GM12878 (cell line): ENCODE data around the gene LEKR1. TPM values are rescaled to one million over a fixed set of nuclear protein-coding genes. Genes with fewer than 3 reads are reported as not detected.

Source experiments
- ATAC-seq: fragments of 200-7000 bp; cut with Tn5 transposase; 3 replicates; pipeline ENCODE4 v1.9.1; 2020; ENCODE audit warnings: mild to moderate bottlenecking, moderate library complexity
- BruUV-seq: library from RNA; stranded (reverse); fragments of 400-500 nt; replicated peaks from 2 replicates; lab custom pipeline; 2021; lab: Mats Ljungman, UMichigan
- CTCF ChIA-PET: fragments of 300-600 bp; sonication (Branson Sonifier 250); formaldehyde crosslinking; extraction: SDS; loops from one replicate; lab custom pipeline; 2021; ENCODE audit warnings: inconsistent platforms; lab: Yijun Ruan, JAX
- POLR2A ChIA-PET: fragments of 350-600 bp; formaldehyde crosslinking; extraction: SDS; loops from one replicate; lab custom pipeline; 2021; ENCODE audit warnings: inconsistent platforms; lab: Charles Lee
- RAD21 ChIA-PET: fragments of 300-600 bp; sonication (Branson Sonifier 250); formaldehyde crosslinking; loops from one replicate; lab custom pipeline; 2023; ENCODE audit warnings: antibody characterized with exemption; ENCODE audit not compliant: unreplicated experiment; lab: Charles Lee
- SMC1A ChIA-PET: fragments of 300-600 bp; sonication (Branson Sonifier 250); formaldehyde crosslinking; loops from one replicate; lab custom pipeline; 2023; ENCODE audit not compliant: unreplicated experiment, uncharacterized antibody; lab: Charles Lee
- DNase-seq: peaks from one replicate; pipeline ENCODE4 v3.0.0-alpha.2; 2011; ENCODE audit warnings: low read depth, low spot score
- FAIRE-seq: peaks from 3 replicates; lab custom pipeline; 2011; peaks lifted over from hg19 to GRCh38; lab: Jason Lieb, UNC
- H2AFZ ChIP-seq: 2 replicates; pipeline ENCODE4 v1.6.0; 2011; ENCODE audit warnings: low read depth, low read length, control low read depth; ENCODE audit not compliant: control insufficient read depth
- H3K27ac ChIP-seq: 2 replicates; pipeline ENCODE4 v1.5.1; 2011; ENCODE audit warnings: control low read depth; ENCODE audit not compliant: control insufficient read depth, insufficient read depth
- H3K27me3 ChIP-seq, 2 experiments: replicated peaks in 1 of 2; 2 replicates each; pipeline versions ENCODE4 v1.6.0 to v1.6.1; 2011; ENCODE audit warnings: low read length in 1 of 2; ENCODE audit not compliant: control insufficient read depth in 2 of 2, insufficient read depth in 2 of 2
- H3K36me3 ChIP-seq, 2 experiments: 2 replicates each; pipeline ENCODE4 v1.5.1; 2011; ENCODE audit warnings: low read length in 1 of 2; ENCODE audit not compliant: control insufficient read depth in 2 of 2, insufficient read depth in 2 of 2
- H3K4me1 ChIP-seq: 2 replicates; pipeline ENCODE4 v1.6.1; 2011; ENCODE audit warnings: mild to moderate bottlenecking, low read length, moderate library complexity, mixed read lengths; ENCODE audit not compliant: control insufficient read depth, insufficient read depth
- H3K4me2 ChIP-seq: 2 replicates; pipeline ENCODE4 v1.6.0; 2011; ENCODE audit warnings: control low read depth; ENCODE audit not compliant: control insufficient read depth, insufficient read depth
- H3K4me3 ChIP-seq: fragments of 200-600 bp; sonication (generic); 2 replicates; pipeline ENCODE4 v1.5.1; 2016
- H3K79me2 ChIP-seq: 2 replicates; pipeline ENCODE4 v1.6.0; 2011; ENCODE audit warnings: low read length; ENCODE audit not compliant: control insufficient read depth, insufficient read depth
- H3K9ac ChIP-seq: 2 replicates; pipeline ENCODE4 v1.8.0; 2011; ENCODE audit warnings: low read length, control low read depth, mixed read lengths; ENCODE audit not compliant: control insufficient read depth, insufficient read depth
- H3K9me3 ChIP-seq: replicated peaks from 3 replicates; pipeline ENCODE4 v1.5.1; 2011; ENCODE audit warnings: mild to moderate bottlenecking, low read length; ENCODE audit not compliant: control insufficient read depth, insufficient read depth
- H4K20me1 ChIP-seq: 2 replicates; pipeline ENCODE4 v1.6.0; 2011; ENCODE audit not compliant: control insufficient read depth, insufficient read depth
- BHLHE40 ChIP-seq, 2 experiments: fragments of 450-650 bp in 1 of 2; IDR thresholded peaks; 2 replicates each; pipeline ENCODE4 v1.6.1; 2011 to 2017; ENCODE audit warnings: low read depth in 2 of 2, borderline replicate concordance in 1 of 2, improper control_type of control experiment in 1 of 2, low read length in 1 of 2, mild to moderate bottlenecking in 1 of 2
- BMI1 ChIP-seq: fragments of 450-650 bp; IDR thresholded peaks from 2 replicates; pipeline ENCODE4 v1.6.1; 2016; ENCODE audit warnings: mild to moderate bottlenecking, moderate library complexity, borderline replicate concordance
- MLLT1 ChIP-seq: fragments of 450-650 bp; IDR thresholded peaks from 2 replicates; pipeline ENCODE4 v1.6.1; 2016; ENCODE audit warnings: mild to moderate bottlenecking
- NFYA ChIP-seq: IDR thresholded peaks from 2 replicates; pipeline ENCODE4 v1.6.1; 2011; ENCODE audit warnings: low read depth, mild to moderate bottlenecking, low read length, improper control_type of control experiment, borderline replicate concordance
- PRDM15 ChIP-seq: fragments of 450-650 bp; formaldehyde crosslinking; IDR thresholded peaks from 2 replicates; pipeline ENCODE4 v1.4.0; 2020; ENCODE audit warnings: mild to moderate bottlenecking, moderate library complexity
- SKIL ChIP-seq: fragments of 450-650 bp; IDR thresholded peaks from 2 replicates; pipeline ENCODE4 v1.6.1; 2017; ENCODE audit warnings: mild to moderate bottlenecking, low read depth, inconsistent platforms; ENCODE audit not compliant: poor library complexity, severe bottlenecking
- ZBTB4 ChIP-seq: fragments of 450-650 bp; formaldehyde crosslinking; IDR thresholded peaks from 2 replicates; pipeline ENCODE4 v1.4.0; 2022; ENCODE audit warnings: mild to moderate bottlenecking, moderate library complexity
- ZNF274 ChIP-seq: IDR thresholded peaks from one replicate; pipeline ENCODE4 v1.8.0; 2011; ENCODE audit not compliant: insufficient read length, insufficient read depth
- ZZZ3 ChIP-seq: IDR thresholded peaks from 2 replicates; pipeline ENCODE4 v1.6.1; 2011; ENCODE audit warnings: low read depth; ENCODE audit not compliant: control insufficient read depth, insufficient read length
- WGBS: methylation state at CpG from one replicate; pipeline ENCODE4 v1.1.6; 2016; ENCODE audit warnings: low lambda C conversion rate; ENCODE audit not compliant: insufficient replicate concordance, insufficient coverage; ENCODE audit errors: missing lambda C conversion rate; 5-methylcytosine and 5-hydroxymethylcytosine counted together
- in situ Hi-C: fragments of 300-500 bp; cut with MboI; formaldehyde crosslinking; loops from 9 replicates; pipeline ENCODE4 v1.14.3; 2018; ENCODE audit warnings: mixed read lengths
- intact Hi-C: fragments of 100-400 bp; cut with micrococcal nuclease; formaldehyde crosslinking; loops from one replicate; pipeline ENCODE4 v1.14.2; 2022; ENCODE audit not compliant: unreplicated experiment
- polyA plus RNA-seq, 11 experiments: library from polyadenylated mRNA; depleted of rRNA in 4 of 11; unstranded in 6 of 11; stranded (reverse) in 5 of 11; fragments of >200 nt; fragmentation: Nextera tagmentation in 4 of 11; fragmentation: Illumina TruSeq in 1 of 11; extraction: Ambion mirVana in 4 of 11; extraction: Trizol in 1 of 11; gene quantifications; 1 replicate in 1 of 11; 2 replicates in 10 of 11; pipeline versions ENCODE4 v1.2.1 to v1.2.3, GENCODE V29; 2011 to 2016; ENCODE audit warnings: inconsistent platforms in 2 of 11, missing spikeins in 2 of 11, low read depth in 1 of 11
- total RNA-seq, 4 experiments: library from RNA; depleted of rRNA in 3 of 4; stranded (reverse); fragments of >200 nt in 3 of 4; fragmentation: Illumina TruSeq in 1 of 4; extraction: Trizol in 1 of 4; gene quantifications; 2 replicates each; pipeline versions ENCODE4 v1.2.1 to v1.2.3, GENCODE V29; 2013 to 2021

Gene LEKR1
- total and polyA plus RNA-seq, 10 of the 15 experiments (the other 5 are each of a cell fraction or from before 2014, with no cell fraction given), result 0.48 to 3.2 (median 1.3) TPM

- peak overlapping the region; percentile 63 for H3K4me2 ChIP-seq
- no peaks in the 10 kb centered on the region for H4K20me1 ChIP-seq
- CTCF ChIA-PET, result interaction anchor here (0.6 to 2.0 kb wide), 9 partner anchors 11 to 355 kb away, joined by 3 to 7 read pairs (median 4); no protein-coding TSS in a partner anchor
- peaks cover 31% of the 10 kb centered on the region for H3K79me2 ChIP-seq
- SMC1A ChIA-PET, result interaction anchor here (0.6 to 2.5 kb wide), 15 partner anchors 9 to 316 kb away, joined by 3 to 9 read pairs (median 3); no protein-coding TSS in a partner anchor
- POLR2A ChIA-PET, result interaction anchor here (0.6 to 1.6 kb wide), 6 partner anchors 37 to 271 kb away, joined by 3 to 5 read pairs (median 4); no protein-coding TSS in a partner anchor
- BruUV-seq, result no TSS peak
- WGBS, result 80% methylated on average over 6 of the region's 6 CpGs
- FAIRE-seq (no peak), DNase-seq (no peak), ATAC-seq (no peak)
- intact Hi-C loops (loop anchor here (10.0 kb wide), 1 partner anchor 265 kb away; the partner anchor contains the start of gene SSR3), in situ Hi-C loops (loop anchor here (10.0 kb wide), 1 partner anchor 265 kb away; the partner anchor contains the start of gene SSR3)
- H3K27me3 ChIP-seq, result no peaks in the 10 kb centered on the region
- no peak overlapping the region for H2AFZ ChIP-seq
- no peaks in the 10 kb centered on the region for H3K36me3 ChIP-seq
- RAD21 ChIA-PET, result interaction anchor here (0.5 to 1.7 kb wide), 11 partner anchors 131 to 271 kb away, joined by 3 to 12 read pairs (median 3); partner anchors contain the start of gene SSR3
- H3K4me1 ChIP-seq, result peaks cover 27% of the 10 kb centered on the region
- peak overlapping the region; percentile 5; the same call in 1 of the 2 replicates for H3K9ac ChIP-seq
- no peaks in the 10 kb centered on the region for H3K9me3 ChIP-seq
- no peak overlapping the region for H3K4me3 ChIP-seq
- peak overlapping the region; percentile 28; the same call in 1 of the 2 replicates for H3K27ac ChIP-seq
- TF ChIP-seq ZZZ3 (no peak), PRDM15 (CRISPR knock-in tag) (no peak), ZNF274 (no peak), BHLHE40 (IDR thresholded peaks at IDR 0.05; ENCODE audit: borderline replicate concordance in 1 of 2, low read depth in 2 of 2, low read length in 1 of 2) (no peak), NFYA (no peak), SKIL (peak; percentile 61), BMI1 (no peak), MLLT1 (no peak), ZBTB4 (CRISPR knock-in tag) (no peak)
These were observed 6.1 kb upstream of the LEKR1 start for GRCh38 chr3:156819842-156820691.
